Endothelial cell of umbilical vein (primary cell): Measurements from ENCODE around the gene TMEM175. TPM values are rescaled to one million over a fixed set of nuclear protein-coding genes. Genes with fewer than 3 reads are reported as not detected.

ENCODE experiments used
- BruUV-seq: library from RNA; stranded (reverse); fragments of 400-500 nt; replicated peaks from 2 replicates; lab custom pipeline; 2021; lab: Mats Ljungman, UMichigan
- CTCF ChIA-PET: fragments of 300-600, 350-600 bp; sonication (Branson Sonifier 250); formaldehyde crosslinking; loops from one replicate; lab custom pipeline; 2021; ENCODE audit warnings: antibody characterized with exemption, inconsistent platforms; lab: Charles Lee
- POLR2A ChIA-PET: fragments of 300-600, 350-600 bp; sonication (Branson Sonifier 250); formaldehyde crosslinking; loops from one replicate; lab custom pipeline; 2021; ENCODE audit warnings: antibody characterized with exemption, inconsistent platforms; lab: Charles Lee
- DNase-seq: peaks from one replicate; pipeline ENCODE4 v3.0.0-alpha.2; 2011; ENCODE audit warnings: low read depth, low spot score
- FAIRE-seq: peaks from 2 replicates; lab custom pipeline; 2011; peaks lifted over from hg19 to GRCh38; lab: Jason Lieb, UNC
- H2AFZ ChIP-seq: 2 replicates; pipeline ENCODE4 v1.6.0; 2012; ENCODE audit warnings: low read depth, low read length, control low read depth, inconsistent platforms
- H3K27ac ChIP-seq: 2 replicates; pipeline ENCODE4 v1.5.1; 2011; ENCODE audit warnings: low read depth, mild to moderate bottlenecking, control low read depth, low read length, moderate library complexity; ENCODE audit not compliant: insufficient read depth
- H3K27me3 ChIP-seq, 2 experiments: 2 replicates each; pipeline versions ENCODE4 v1.6.0 to v1.6.1; 2011; ENCODE audit warnings: low read length in 2 of 2, mixed read lengths in 1 of 2; ENCODE audit not compliant: control insufficient read depth in 2 of 2, insufficient read depth in 2 of 2
- H3K36me3 ChIP-seq, 2 experiments: 2 replicates in 1 of 2; 3 replicates in 1 of 2; pipeline ENCODE4 v1.5.1; 2011; ENCODE audit warnings: low read length in 2 of 2, mild to moderate bottlenecking in 1 of 2, moderate library complexity in 1 of 2; ENCODE audit not compliant: control insufficient read depth in 2 of 2, insufficient read depth in 2 of 2; ENCODE audit errors: extremely low read depth in 1 of 2
- H3K4me1 ChIP-seq: 3 replicates; pipeline ENCODE4 v1.5.1; 2011; ENCODE audit warnings: mild to moderate bottlenecking, low read length; ENCODE audit not compliant: control insufficient read depth, insufficient read depth; ENCODE audit errors: extremely low read depth
- H3K4me2 ChIP-seq: 2 replicates; pipeline ENCODE4 v1.6.1; 2011; ENCODE audit warnings: low read length, control low read depth, mixed read lengths; ENCODE audit not compliant: insufficient read depth
- H3K4me3 ChIP-seq, 3 experiments: fragments of 200-600 bp in 1 of 3; sonication (generic), shearing (Covaris generic) in 1 of 3; replicated peaks in 1 of 3; 2 replicates each; pipeline ENCODE4 v1.5.1; 2011 to 2016; ENCODE audit warnings: control low read depth in 3 of 3, low read length in 3 of 3, mild to moderate bottlenecking in 2 of 3, inconsistent platforms in 1 of 3, low read depth in 1 of 3, moderate library complexity in 1 of 3; ENCODE audit not compliant: insufficient read depth in 1 of 3
- H3K79me2 ChIP-seq: 2 replicates; pipeline ENCODE4 v1.6.0; 2012; ENCODE audit warnings: low read length, inconsistent platforms; ENCODE audit not compliant: control insufficient read depth, insufficient read depth
- H3K9ac ChIP-seq: replicated peaks from 2 replicates; pipeline ENCODE3; 2011; ENCODE audit warnings: low read length, control low read depth; ENCODE audit not compliant: insufficient read depth; ENCODE audit errors: extremely low read depth
- H3K9me1 ChIP-seq: replicated peaks from 3 replicates; pipeline ENCODE4 v1.6.0; 2011; ENCODE audit warnings: mild to moderate bottlenecking, low read length; ENCODE audit not compliant: control insufficient read depth, insufficient read depth; ENCODE audit errors: extremely low read depth
- H3K9me3 ChIP-seq: replicated peaks from 2 replicates; pipeline ENCODE4 v1.5.1; 2012; ENCODE audit warnings: low read length, inconsistent platforms; ENCODE audit not compliant: control insufficient read depth, insufficient read depth
- H4K20me1 ChIP-seq: replicated peaks from 2 replicates; pipeline ENCODE3; 2011; ENCODE audit warnings: mild to moderate bottlenecking, low read length; ENCODE audit not compliant: control insufficient read depth, insufficient read depth; ENCODE audit errors: extremely low read depth
- CTCF ChIP-seq, 2 donors: IDR thresholded peaks; 1 replicate in 1 of 2; 2 replicates in 1 of 2; pipeline ENCODE4 v1.5.1; 2011; ENCODE audit warnings: low read length in 2 of 2, mild to moderate bottlenecking in 2 of 2, moderate library complexity in 2 of 2, control low read depth in 1 of 2, inconsistent platforms in 1 of 2, low read depth in 1 of 2; ENCODE audit not compliant: insufficient read depth in 1 of 2; ENCODE audit errors: extremely low read depth in 1 of 2
- EZH2 ChIP-seq: IDR thresholded peaks from 2 replicates; pipeline ENCODE4 v1.6.1; 2012; ENCODE audit warnings: borderline replicate concordance, low read depth, mild to moderate bottlenecking, moderate library complexity, low read length, inconsistent platforms; ENCODE audit not compliant: severe bottlenecking
- FOS ChIP-seq: IDR thresholded peaks from 2 replicates; pipeline ENCODE4 v1.6.1; 2011; ENCODE audit warnings: mild to moderate bottlenecking, low read length, moderate library complexity, borderline replicate concordance; ENCODE audit not compliant: insufficient read depth
- GATA2 ChIP-seq: IDR thresholded peaks from 2 replicates; pipeline ENCODE4 v1.7.0; 2011; ENCODE audit warnings: low read depth, mild to moderate bottlenecking, moderate library complexity, mixed read lengths, low read length; ENCODE audit not compliant: insufficient read length, insufficient read depth
- JUN ChIP-seq: IDR thresholded peaks from 2 replicates; pipeline ENCODE4 v1.6.1; 2011; ENCODE audit warnings: borderline replicate concordance, low read depth; ENCODE audit not compliant: insufficient read length, insufficient read depth
- MYC ChIP-seq: IDR thresholded peaks from one replicate; pipeline ENCODE4 v1.6.1; 2011; ENCODE audit warnings: mild to moderate bottlenecking, low read depth, low read length
- POLR2A ChIP-seq: IDR thresholded peaks from 2 replicates; pipeline ENCODE4 v1.6.1; 2012; ENCODE audit warnings: low read depth, mild to moderate bottlenecking, control low read depth, low read length
- POLR2AphosphoS5 ChIP-seq: IDR thresholded peaks from 2 replicates; pipeline ENCODE4 v1.6.1; 2012; ENCODE audit warnings: low read depth, mild to moderate bottlenecking, control low read depth, low read length, moderate library complexity; ENCODE audit not compliant: insufficient read depth
- dilution Hi-C: fragments of 300-500 bp; cut with MboI; formaldehyde crosslinking; loops from one replicate; pipeline ENCODE4 v1.15.0; 2019; ENCODE audit warnings: low sequenced_read_pairs; ENCODE audit not compliant: extremely low pct_ligation_motif_present
- intact Hi-C: fragments of 100-400 bp; cut with micrococcal nuclease; formaldehyde crosslinking; loops from one replicate; pipeline ENCODE4 v1.10.0; 2022
- polyA plus RNA-seq, 4 experiments: library from polyadenylated mRNA; depleted of rRNA in 3 of 4; stranded (reverse) in 3 of 4; unstranded in 1 of 4; fragments of >200 nt; gene quantifications; 2 replicates each; pipeline versions ENCODE4 v1.2.1 to v1.2.3, GENCODE V29; 2011 to 2012; ENCODE audit warnings: missing spikeins in 1 of 4
- total RNA-seq: library from RNA; stranded (reverse); gene quantifications from 2 replicates; pipeline ENCODE4 v1.2.3, GENCODE V29; 2021
- TF ChIP-seq, protein P1 (sequence below): IDR thresholded peaks from 2 replicates; pipeline ENCODE4 v1.6.1; 2011; ENCODE audit not compliant: insufficient read depth, insufficient read length

The TMEM175 gene
- total and polyA plus RNA-seq, 2 donors (not counting 3 experiments of a cell fraction or from before 2014, with no cell fraction given), result 21.9 to 80.1 TPM

- H2AFZ ChIP-seq, result no peak overlapping the region
- no peak overlapping the region for H3K4me3 ChIP-seq
- H3K9me3 ChIP-seq, result no peaks in the 10 kb centered on the region
- DNase-seq (no peak), FAIRE-seq (no peak)
- H3K4me2 ChIP-seq, result no peak overlapping the region
- ChIA-PET CTCF (interaction anchor here (1.5 kb wide), 1 partner anchor 21 kb away, joined by 3 read pairs; the partner anchor contains the start of genes GAK and TMEM175), POLR2A (no interaction called here)
- no TSS peak for BruUV-seq
- H3K9me1 ChIP-seq, result no peaks in the 10 kb centered on the region
- H3K27me3 ChIP-seq, result no peaks in the 10 kb centered on the region
- H3K4me1 ChIP-seq, result peaks cover 17% of the 10 kb centered on the region
- peaks cover 4 to 9% of the 10 kb centered on the region in 2 experiments for H3K36me3 ChIP-seq
- intact Hi-C loops (no loop called here), dilution Hi-C loops (no loop called here)
- no peak overlapping the region for H3K9ac ChIP-seq
- no peak overlapping the region for H3K27ac ChIP-seq
- peaks cover 31% of the 10 kb centered on the region for H3K79me2 ChIP-seq
- TF ChIP-seq FOS (no peak), POLR2AphosphoS5 (no peak), CTCF (IDR thresholded peaks at IDR 0.05; ENCODE audit: extremely low read depth in 1 of 2, insufficient read depth in 1 of 2, low read depth in 1 of 2, low read length in 2 of 2) (no peak), EZH2 (no peak), GATA2 (no peak), POLR2A (no peak), JUN (no peak), MYC (no peak)
- TF ChIP-seq, protein P1, sequence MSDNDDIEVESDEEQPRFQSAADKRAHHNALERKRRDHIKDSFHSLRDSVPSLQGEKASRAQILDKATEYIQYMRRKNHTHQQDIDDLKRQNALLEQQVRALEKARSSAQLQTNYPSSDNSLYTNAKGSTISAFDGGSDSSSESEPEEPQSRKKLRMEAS, result no peak
- H4K20me1 ChIP-seq, result peaks cover 5% of the 10 kb centered on the region
Observed at GRCh38 chr4:911221-911751, 21.0 kb upstream of the TMEM175 start.
